Measurements from ENCODE around the gene GCG.

GCG gene

DNA sequence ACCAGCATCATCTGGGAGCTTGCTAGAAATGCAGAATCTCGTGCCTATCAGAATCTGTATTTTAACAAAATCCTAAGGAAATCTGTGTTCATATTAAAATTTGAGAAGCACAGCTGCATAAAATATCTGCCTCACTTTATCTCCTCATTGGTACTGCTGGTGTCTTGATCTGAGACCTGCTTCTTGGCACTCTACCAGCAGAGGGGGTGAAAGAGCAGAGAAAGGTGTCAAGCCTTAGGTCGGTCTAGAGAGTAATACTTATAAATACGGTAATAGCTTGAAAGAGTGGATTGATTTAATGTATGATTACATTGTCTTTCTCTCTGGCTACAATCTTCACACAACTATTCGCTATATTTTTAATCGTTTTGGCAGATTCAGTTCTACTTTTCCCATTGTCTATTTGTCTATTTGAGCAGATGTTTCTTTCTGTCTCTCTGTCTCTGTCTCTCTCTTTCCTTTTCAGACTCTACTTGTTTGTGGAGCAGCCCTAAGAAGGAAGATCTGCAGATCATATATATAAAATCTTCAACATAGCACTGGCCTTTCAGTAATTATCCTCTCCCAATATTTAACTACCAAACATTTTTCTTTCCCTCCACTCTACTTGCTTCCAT lies 1.7 kb upstream of the GCG start:
- in situ Hi-C loops (cut with MboI; ENCODE audit: low sequenced_read_pairs): loop anchor here (10.0 kb wide), 1 partner anchor 141 kb away; no protein-coding TSS in a partner anchor

DNA sequence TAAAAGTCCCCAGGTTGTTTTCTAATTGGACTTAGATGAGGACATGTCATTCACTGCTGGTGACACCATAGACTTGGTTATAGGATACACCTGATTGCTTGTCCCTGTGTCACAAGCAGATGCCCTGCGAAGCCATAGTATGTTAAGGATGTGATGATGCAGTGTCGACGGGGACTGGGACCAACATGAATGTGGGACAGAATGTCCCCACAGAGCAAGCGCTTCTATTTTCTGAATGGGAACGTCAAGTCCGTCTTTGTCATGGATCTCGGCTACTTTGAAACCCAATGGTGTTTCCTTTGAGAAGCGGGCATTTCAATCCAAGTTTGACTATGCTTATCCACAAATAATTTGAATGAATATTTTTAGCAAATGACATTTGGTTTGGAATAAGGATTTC lies 2.1 kb downstream of the GCG start:
- in situ Hi-C loops (cut with MboI; ENCODE audit: low sequenced_read_pairs): loop anchor here (10.0 to 25.0 kb wide), 2 partner anchors 145 to 563 kb away; no protein-coding TSS in a partner anchor

GRCh38 chr2:162149466-162149865 lies 2.6 kb downstream of the GCG start:
- in situ Hi-C loops (cut with MboI; ENCODE audit: low sequenced_read_pairs): loop anchor here (25.0 kb wide), 1 partner anchor 562 kb away; no protein-coding TSS in a partner anchor

DNA sequence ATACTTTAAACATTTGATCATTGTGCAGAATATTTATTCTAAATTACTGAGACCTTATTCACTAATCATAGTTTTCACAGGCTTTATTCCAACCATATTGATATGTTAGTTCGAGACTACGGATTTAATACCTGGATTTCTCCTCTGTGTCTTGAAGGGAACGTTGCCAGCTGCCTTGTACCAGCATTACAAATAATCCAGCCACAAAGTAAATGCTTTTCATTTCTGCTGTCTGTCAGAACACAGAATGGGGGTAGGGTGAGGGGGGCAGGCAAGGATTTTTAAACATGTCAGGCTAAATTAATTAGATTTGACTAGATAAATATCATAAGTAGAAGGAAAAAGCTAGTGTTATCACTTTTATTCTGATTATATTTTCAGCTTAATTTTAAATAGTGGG lies 3.1 kb downstream of the GCG start:
- in situ Hi-C loops (cut with MboI; ENCODE audit: low sequenced_read_pairs): loop anchor here (25.0 kb wide), 1 partner anchor 562 kb away; no protein-coding TSS in a partner anchor

DNA sequence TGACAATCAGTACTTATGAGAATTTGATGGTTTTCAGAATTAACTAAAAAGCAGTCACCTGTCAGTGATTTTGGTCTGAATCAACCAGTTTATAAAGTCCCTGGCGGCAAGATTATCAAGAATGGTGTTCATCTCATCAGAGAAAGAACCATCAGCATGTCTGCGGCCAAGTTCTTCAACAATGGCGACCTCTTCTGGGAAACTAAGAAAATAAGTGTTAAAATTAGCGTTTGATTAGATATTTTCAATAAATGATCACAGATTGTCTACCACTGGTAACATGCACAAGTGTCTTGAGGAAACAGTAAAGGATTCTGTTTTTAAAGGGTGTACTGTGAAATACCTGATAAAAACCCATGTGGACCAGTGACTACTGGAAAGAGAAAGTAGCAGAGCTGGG lies 8.1 kb downstream of the GCG start:
- in situ Hi-C loops (cut with MboI; ENCODE audit: low sequenced_read_pairs): loop anchor here (25.0 kb wide), 1 partner anchor 557 kb away; no protein-coding TSS in a partner anchor

GRCh38 chr2:162138310-162138709 lies 13.7 kb downstream of the GCG start:
- in situ Hi-C loops (cut with MboI; ENCODE audit: low sequenced_read_pairs): loop anchor here (25.0 kb wide), 1 partner anchor 551 kb away; no protein-coding TSS in a partner anchor

- in situ Hi-C loops (cut with MboI; ENCODE audit: low sequenced_read_pairs): loop anchor here (25.0 kb wide), 1 partner anchor 540 kb away; no protein-coding TSS in a partner anchor
Measured at GRCh38 chr2:162127422-162127821, 24.6 kb downstream of the GCG start.

- in situ Hi-C loops (cut with MboI; ENCODE audit: low sequenced_read_pairs): loop anchor here (25.0 kb wide), 1 partner anchor 539 kb away; no protein-coding TSS in a partner anchor
Measured at GRCh38 chr2:162126527-162126926, 25.5 kb downstream of the GCG start.

DNA sequence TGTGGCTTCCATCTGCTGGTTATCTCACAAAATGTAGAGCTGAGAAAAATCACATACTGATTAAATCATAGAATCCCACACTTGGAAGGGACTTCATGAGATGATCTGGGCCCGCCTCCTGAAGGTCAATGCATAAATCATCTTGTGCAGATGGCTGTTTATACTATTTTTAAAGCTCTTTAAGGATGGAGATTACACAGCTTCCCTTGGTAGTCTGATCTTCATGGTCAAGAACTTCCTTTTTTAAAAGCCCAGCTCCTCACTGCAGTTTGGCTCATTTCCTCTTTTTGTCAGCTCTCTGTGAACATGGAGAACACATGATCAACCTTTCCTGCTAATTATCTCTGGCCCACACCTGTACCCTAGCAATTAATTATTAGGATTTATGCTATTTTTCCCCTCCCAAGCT lies 25.9 kb downstream of the GCG start:
- in situ Hi-C loops (cut with MboI; ENCODE audit: low sequenced_read_pairs): loop anchor here (25.0 kb wide), 1 partner anchor 539 kb away; no protein-coding TSS in a partner anchor

DNA sequence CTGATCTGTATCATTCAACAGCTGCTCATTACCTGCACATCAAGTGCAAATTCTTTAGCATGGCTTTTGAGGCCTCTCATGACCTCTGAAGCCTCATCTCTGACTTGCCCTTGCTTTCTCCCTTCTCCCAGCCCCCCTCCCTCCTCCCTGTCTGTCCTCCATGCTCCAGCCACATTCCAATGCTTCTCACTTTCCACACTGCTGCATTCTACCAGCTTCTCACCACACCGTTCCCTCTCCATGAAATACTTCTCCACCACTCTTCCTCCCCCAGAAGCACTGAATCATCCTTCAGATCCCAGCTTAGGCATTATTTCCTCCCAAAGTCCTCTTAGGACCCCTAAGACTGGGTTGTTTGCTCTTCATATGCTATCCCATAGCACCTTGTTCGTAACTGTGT lies 26.9 kb downstream of the GCG start:
- in situ Hi-C loops (cut with MboI; ENCODE audit: low sequenced_read_pairs): loop anchor here (25.0 kb wide), 1 partner anchor 538 kb away; no protein-coding TSS in a partner anchor

DNA sequence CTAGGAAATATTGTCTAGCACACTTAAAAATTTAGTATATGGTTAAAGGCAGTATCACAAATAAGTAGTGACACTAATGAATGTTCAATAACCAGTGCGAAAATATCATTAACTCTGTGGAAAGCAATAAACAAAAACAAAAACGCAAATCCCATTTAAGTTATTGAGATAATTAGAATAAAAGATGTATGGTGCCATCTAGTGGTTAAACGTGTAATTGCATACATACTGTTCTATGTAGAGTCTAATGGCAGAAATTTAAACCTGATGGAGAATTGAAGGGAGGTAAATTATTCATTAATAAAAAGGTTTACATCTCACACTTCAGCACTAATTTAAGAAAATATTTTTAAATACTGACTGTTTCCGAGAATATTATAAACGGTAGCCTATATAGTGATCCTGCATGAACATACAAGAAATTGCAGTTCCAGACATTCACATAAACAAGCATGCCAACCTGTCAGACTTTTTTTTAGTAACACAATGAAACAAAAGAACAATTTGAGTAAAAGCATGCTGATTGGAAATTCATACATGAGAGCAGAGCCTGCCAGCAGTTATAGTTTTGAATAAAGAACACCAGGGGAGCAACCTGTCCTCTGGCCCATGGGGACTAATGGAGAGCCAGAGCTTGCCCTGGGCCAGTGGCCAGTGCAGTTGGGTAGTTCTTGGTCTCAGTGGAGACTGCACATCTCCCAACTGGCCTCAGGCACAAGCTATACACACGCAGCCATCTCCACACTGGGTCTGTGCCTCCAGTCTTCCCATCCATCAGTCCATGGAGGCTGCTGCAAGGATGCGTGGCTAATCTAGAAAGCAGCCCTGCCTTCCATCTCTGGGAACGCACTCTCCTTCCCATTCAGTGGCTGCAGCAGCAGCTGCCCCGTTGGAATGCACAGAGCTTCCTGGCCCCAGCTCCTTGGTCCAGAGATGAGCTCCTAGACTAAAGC lies 28.0 kb downstream of the GCG start:
- in situ Hi-C loops (cut with MboI; ENCODE audit: low sequenced_read_pairs): no loop called here

DNA sequence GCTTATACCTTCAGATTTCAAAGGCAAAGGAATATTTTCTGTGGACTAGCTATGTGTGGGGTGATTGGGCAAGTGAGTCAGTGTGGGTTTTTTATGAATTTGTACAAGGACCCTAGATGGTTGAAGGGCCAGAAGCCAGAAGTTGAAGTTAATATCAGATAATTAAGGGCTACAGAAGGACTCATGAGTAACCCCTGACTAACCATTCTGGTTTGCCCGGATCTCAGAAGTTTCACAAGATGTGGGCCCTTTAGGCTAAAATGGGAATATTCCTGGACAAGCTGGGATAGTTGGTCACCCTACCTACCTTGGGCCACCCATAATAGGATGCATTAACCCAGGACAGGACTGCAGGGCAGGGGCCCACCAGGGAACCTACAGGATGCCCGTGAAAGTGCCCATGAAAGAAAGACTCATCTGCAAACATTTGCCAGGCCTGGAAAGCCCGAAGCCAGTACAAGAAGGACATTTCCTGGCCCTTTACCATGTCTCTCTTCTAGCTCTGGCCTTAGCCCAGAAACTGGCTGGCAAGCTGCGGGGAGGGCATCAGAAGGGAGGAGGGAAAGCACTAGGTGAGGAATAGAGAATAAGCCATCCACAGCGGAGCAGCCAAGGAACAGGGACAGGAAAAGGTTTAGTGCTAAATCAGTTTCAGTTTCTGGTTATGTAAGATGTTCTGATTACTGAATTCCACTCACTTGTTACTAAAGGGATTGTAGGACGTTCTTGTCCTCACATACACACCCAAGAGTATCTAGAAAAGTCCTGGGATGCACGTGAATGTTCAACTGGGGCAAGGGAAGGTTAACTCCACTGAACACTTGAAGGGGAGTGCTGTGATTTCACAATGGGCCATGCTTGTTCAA lies 33.6 kb downstream of the GCG start:
- in situ Hi-C loops (cut with MboI; ENCODE audit: low sequenced_read_pairs): no loop called here

GRCh38 chr2:162116352-162116751 lies 35.7 kb downstream of the GCG start:
- in situ Hi-C loops (cut with MboI; ENCODE audit: low sequenced_read_pairs): no loop called here

DNA sequence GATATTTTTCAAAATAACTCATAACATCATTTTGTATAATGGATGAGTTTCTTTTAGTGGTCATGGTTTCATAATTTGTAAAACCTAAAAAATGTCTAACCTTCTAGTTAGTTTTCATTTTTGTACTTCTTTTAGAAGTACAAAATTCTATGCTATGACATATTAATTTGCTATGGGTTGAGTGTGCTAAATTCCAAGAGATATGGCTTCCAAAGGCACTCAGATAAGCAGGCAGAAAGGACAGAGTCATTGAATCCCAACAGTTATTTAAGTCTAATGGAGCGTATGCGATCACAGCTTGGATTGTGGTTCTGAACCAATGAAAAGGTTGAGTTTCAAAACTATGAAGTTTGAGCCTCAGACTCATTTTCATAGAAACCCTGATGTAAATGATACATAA lies 37.0 kb downstream of the GCG start:
- in situ Hi-C loops (cut with MboI; ENCODE audit: low sequenced_read_pairs): no loop called here

DNA sequence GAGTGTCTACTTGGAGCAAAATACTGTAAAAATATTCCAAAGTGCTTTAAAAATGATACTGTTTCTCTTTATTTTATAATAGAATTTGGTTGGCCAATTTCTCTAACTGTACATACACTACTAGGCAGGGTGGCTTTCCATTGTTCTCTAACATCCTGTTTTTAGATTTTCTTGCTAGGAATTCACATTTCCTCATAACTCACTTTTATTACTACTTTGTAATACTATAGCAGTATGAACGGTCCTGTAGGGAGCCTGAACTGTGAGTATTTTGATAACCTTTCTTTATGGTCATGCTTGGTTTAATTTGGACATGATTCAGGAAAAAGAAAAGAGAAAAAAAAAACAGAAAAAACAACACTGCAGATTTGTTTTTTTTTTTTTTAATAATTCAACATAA lies 37.8 kb downstream of the GCG start:
- in situ Hi-C loops (cut with MboI; ENCODE audit: low sequenced_read_pairs): no loop called here

GRCh38 chr2:162113776-162114168 lies 38.3 kb downstream of the GCG start:
- in situ Hi-C loops (cut with MboI; ENCODE audit: low sequenced_read_pairs): no loop called here

GRCh38 chr2:162113088-162113775 lies 38.8 kb downstream of the GCG start:
- in situ Hi-C loops (cut with MboI; ENCODE audit: low sequenced_read_pairs): no loop called here

- in situ Hi-C loops (cut with MboI; ENCODE audit: low sequenced_read_pairs): no loop called here
Measured at GRCh38 chr2:162111958-162112850, 39.8 kb downstream of the GCG start.

DNA sequence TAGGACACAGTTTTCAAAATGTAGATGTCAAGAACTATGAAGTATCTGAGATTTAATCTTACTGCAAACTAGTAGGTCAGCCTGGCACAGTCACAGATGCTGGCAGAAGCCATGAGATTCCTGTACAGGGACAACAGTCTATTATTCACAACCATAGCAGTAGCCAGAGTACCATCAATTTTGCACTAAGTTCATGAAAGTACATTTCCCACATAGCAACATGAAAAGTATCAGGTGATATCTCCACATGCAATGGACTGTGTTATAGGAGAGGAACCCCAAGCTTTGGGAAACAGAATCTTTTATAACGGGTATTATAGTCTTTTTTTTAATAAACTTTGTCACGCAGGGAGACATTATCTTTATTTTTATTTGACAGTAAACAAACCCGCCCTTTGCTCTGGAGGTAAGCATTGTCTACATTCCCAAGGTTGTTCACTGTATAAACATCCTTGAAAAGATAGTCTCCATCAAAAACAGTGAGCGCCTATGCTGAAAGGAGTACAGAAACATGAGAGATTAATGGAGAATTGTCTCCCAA lies 44.6 kb downstream of the GCG start:
- in situ Hi-C loops (cut with MboI; ENCODE audit: low sequenced_read_pairs): no loop called here
